ENCODE measurements around the gene SLC12A5. TPM values are rescaled to one million over a fixed set of nuclear protein-coding genes. Genes with fewer than 3 reads are reported as not detected.

The SLC12A5 gene
- total and polyA plus RNA-seq, 2 of the 4 experiments (the other 2 are of a cell fraction): 2.2 TPM; not detected in 1

DNA sequence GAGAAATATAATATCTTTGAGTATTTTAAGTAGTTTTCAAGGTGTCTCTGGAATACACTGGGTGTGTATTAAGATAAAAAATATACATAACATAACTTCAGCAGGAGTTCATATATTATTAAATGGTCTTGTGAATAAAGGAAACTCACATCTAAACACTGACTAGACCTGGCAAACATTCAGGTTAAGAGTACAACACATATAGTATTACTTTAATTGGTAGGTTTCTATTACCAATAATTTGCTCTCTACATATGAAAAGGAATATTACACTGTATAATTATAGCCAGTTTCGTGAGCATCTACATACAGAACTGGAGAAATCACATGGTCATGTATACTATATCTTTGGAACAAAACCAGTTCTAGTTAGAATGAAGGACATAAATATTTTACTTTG, 52.1 kb downstream of the SLC12A5 start:
- Histone ChIP-seq H2BK5ac (ENCODE audit: low read depth, low read length, poor library complexity, severe bottlenecking) (no peak overlapping the region), H3K9me1 (ENCODE audit: insufficient read depth, low read length) (peaks cover 14% of the 10 kb centered on the region; the same call in 1 of the 2 replicates), H3K9ac (ENCODE audit: low read depth, low read length) (no peak overlapping the region), H3K9me3 (ENCODE audit: control insufficient read depth, insufficient read depth, low read length) (no peaks in the 10 kb centered on the region), H2BK15ac (ENCODE audit: low read depth, low read length) (no peak overlapping the region), H2BK20ac (ENCODE audit: low read depth, low read length) (no peak overlapping the region), H2AK9ac (replicated peaks; ENCODE audit: low read depth, low read length, poor library complexity) (no peak overlapping the region), H3K56ac (ENCODE audit: extremely low read depth, insufficient read depth, low read length) (no peak overlapping the region), H3K4me3 (ENCODE audit: insufficient read depth, low read depth, low read length) (no peak overlapping the region), H3K27me3 (ENCODE audit: control insufficient read depth, insufficient read depth, low read length) (no peaks in the 10 kb centered on the region), H2AFZ (replicated peaks; ENCODE audit: low read length, poor library complexity) (no peak overlapping the region), H2BK120ac (ENCODE audit: low read depth, low read length) (no peak overlapping the region), H3K27ac (ENCODE audit: insufficient read depth, low read length) (no peak overlapping the region), H3K23ac (ENCODE audit: low read depth, low read length) (no peak overlapping the region), H3K79me1 (ENCODE audit: low read depth in 1 of 2, low read length in 2 of 2) (peaks cover 35 to 61% of the 10 kb centered on the region in 2 experiments), H4K5ac (ENCODE audit: low read depth, low read length) (no peak overlapping the region), H3K4me1 (ENCODE audit: control insufficient read depth, insufficient read depth, low read length) (peaks cover 6% of the 10 kb centered on the region), H3K4me2 (ENCODE audit: low read depth, low read length) (no peak overlapping the region), H3K18ac (ENCODE audit: low read depth, low read length) (no peak overlapping the region), H3K14ac (replicated peaks; ENCODE audit: low read depth, low read length) (no peak overlapping the region), H4K20me1 (ENCODE audit: insufficient read depth, low read length) (peaks cover 66% of the 10 kb centered on the region), H4K8ac (ENCODE audit: low read depth in 2 of 2, low read length in 2 of 2) (no peak overlapping the region), H3K4ac (ENCODE audit: low read depth, low read length) (no peak overlapping the region), H2AK5ac (ENCODE audit: low read depth, low read length) (no peak overlapping the region), H3K36me3 (ENCODE audit: control insufficient read depth, insufficient read depth, low read length) (peaks cover 12% of the 10 kb centered on the region), H4K91ac (ENCODE audit: insufficient read depth, low read depth, low read length) (no peak overlapping the region)
- ATAC-seq (ENCODE audit: low read depth): no peak
- CTCF ChIA-PET: interaction anchor here (1.5 kb wide), 1 partner anchor 23 kb away, joined by 4 read pairs; no protein-coding TSS in a partner anchor
- no CpG with 5 or more reads among the region's 1 CpG for whole genome bisulfite sequencing, 2 experiments (ENCODE audit: extremely low coverage in 2 of 2, insufficient read length in 1 of 2)
- TF ChIP-seq, protein P1, sequence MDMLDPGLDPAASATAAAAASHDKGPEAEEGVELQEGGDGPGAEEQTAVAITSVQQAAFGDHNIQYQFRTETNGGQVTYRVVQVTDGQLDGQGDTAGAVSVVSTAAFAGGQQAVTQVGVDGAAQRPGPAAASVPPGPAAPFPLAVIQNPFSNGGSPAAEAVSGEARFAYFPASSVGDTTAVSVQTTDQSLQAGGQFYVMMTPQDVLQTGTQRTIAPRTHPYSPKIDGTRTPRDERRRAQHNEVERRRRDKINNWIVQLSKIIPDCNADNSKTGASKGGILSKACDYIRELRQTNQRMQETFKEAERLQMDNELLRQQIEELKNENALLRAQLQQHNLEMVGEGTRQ (IDR thresholded peaks at IDR 0.05; ENCODE audit: low read depth, low read length): no peak
- no peak for TF ChIP-seq CHD1 (IDR thresholded peaks at IDR 0.05; ENCODE audit: low read depth, low read length)
- TF ChIP-seq RFX5 (IDR thresholded peaks at IDR 0.05; ENCODE audit: low read depth, low read length): no peak
- no peak for TF ChIP-seq FOS (IDR thresholded peaks at IDR 0.05; ENCODE audit: low read depth, low read length)
- no peak for TF ChIP-seq SMC3 (IDR thresholded peaks at IDR 0.05; ENCODE audit: low read depth, low read length)
- no peak for TF ChIP-seq POLR2A (IDR thresholded peaks at IDR 0.05; ENCODE audit: low read depth, low read length)
- TF ChIP-seq MXI1 (IDR thresholded peaks at IDR 0.05; ENCODE audit: borderline replicate concordance, low read depth, low read length): no peak
- no peak for TF ChIP-seq RCOR1 (IDR thresholded peaks at IDR 0.05; ENCODE audit: insufficient replicate concordance, low read length)
- TF ChIP-seq, protein P2, sequence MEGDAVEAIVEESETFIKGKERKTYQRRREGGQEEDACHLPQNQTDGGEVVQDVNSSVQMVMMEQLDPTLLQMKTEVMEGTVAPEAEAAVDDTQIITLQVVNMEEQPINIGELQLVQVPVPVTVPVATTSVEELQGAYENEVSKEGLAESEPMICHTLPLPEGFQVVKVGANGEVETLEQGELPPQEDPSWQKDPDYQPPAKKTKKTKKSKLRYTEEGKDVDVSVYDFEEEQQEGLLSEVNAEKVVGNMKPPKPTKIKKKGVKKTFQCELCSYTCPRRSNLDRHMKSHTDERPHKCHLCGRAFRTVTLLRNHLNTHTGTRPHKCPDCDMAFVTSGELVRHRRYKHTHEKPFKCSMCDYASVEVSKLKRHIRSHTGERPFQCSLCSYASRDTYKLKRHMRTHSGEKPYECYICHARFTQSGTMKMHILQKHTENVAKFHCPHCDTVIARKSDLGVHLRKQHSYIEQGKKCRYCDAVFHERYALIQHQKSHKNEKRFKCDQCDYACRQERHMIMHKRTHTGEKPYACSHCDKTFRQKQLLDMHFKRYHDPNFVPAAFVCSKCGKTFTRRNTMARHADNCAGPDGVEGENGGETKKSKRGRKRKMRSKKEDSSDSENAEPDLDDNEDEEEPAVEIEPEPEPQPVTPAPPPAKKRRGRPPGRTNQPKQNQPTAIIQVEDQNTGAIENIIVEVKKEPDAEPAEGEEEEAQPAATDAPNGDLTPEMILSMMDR (conservative IDR thresholded peaks at IDR 0.05; ENCODE audit: low read depth, low read length): no peak
- TF ChIP-seq MAFK (IDR thresholded peaks at IDR 0.05; ENCODE audit: low read depth, low read length): no peak
- TF ChIP-seq BHLHE40 (IDR thresholded peaks at IDR 0.05; ENCODE audit: low read depth, low read length): no peak
- no peak for TF ChIP-seq NFE2L2 (IDR thresholded peaks at IDR 0.05; ENCODE audit: low read depth, low read length)
- TF ChIP-seq RAD21 (IDR thresholded peaks at IDR 0.05; ENCODE audit: low read length): no peak
- TF ChIP-seq, protein P3, sequence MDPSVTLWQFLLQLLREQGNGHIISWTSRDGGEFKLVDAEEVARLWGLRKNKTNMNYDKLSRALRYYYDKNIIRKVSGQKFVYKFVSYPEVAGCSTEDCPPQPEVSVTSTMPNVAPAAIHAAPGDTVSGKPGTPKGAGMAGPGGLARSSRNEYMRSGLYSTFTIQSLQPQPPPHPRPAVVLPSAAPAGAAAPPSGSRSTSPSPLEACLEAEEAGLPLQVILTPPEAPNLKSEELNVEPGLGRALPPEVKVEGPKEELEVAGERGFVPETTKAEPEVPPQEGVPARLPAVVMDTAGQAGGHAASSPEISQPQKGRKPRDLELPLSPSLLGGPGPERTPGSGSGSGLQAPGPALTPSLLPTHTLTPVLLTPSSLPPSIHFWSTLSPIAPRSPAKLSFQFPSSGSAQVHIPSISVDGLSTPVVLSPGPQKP (IDR thresholded peaks at IDR 0.05; ENCODE audit: borderline replicate concordance, low read depth, low read length): no peak
- TF ChIP-seq MAZ (IDR thresholded peaks at IDR 0.05; ENCODE audit: borderline replicate concordance, low read depth, low read length): no peak
- TF ChIP-seq CEBPB (IDR thresholded peaks at IDR 0.05; ENCODE audit: low read depth, low read length): no peak
- POLR2A ChIA-PET (ENCODE audit: unreplicated experiment): no interaction called here
- intact Hi-C loops (cut with micrococcal nuclease): loop anchor here (10.0 kb wide), 1 partner anchor 306 kb away; no protein-coding TSS in a partner anchor
- in situ Hi-C loops (cut with MboI; ENCODE audit: low sequenced_read_pairs): no loop called here
- dilution Hi-C loops (cut with HindIII; ENCODE audit: low sequenced_read_pairs, unreplicated experiment): no loop called here
- no TSS peak for BruUV-seq (replicated peaks)
- DNase-seq: no peak
